Measurements from ENCODE around the gene RAP1GAP.

DNA sequence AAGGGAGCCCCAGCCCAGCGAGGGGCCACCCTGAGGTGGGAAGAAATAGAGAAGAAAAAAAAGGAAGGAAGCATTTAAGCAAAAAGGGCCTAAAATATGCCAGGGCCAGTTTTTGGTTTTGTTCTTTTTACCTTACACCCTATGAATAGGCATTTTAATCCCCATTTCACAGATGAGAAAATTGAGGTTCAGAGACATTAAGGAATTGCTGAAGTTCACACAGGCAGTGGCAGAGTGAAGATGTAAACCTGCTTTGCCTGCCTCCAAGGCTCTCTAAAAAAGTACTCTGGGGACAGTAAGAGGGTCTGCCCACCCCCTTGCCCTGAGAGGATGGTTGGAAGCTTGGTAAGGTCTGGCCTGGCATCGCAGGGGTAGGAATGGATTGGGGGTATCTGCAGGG is 19.8 kb downstream of the RAP1GAP start:
- TF ChIP-seq, protein P1, sequence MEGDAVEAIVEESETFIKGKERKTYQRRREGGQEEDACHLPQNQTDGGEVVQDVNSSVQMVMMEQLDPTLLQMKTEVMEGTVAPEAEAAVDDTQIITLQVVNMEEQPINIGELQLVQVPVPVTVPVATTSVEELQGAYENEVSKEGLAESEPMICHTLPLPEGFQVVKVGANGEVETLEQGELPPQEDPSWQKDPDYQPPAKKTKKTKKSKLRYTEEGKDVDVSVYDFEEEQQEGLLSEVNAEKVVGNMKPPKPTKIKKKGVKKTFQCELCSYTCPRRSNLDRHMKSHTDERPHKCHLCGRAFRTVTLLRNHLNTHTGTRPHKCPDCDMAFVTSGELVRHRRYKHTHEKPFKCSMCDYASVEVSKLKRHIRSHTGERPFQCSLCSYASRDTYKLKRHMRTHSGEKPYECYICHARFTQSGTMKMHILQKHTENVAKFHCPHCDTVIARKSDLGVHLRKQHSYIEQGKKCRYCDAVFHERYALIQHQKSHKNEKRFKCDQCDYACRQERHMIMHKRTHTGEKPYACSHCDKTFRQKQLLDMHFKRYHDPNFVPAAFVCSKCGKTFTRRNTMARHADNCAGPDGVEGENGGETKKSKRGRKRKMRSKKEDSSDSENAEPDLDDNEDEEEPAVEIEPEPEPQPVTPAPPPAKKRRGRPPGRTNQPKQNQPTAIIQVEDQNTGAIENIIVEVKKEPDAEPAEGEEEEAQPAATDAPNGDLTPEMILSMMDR (IDR thresholded peaks at IDR 0.05) = no peak
- TF ChIP-seq POLR2A (IDR thresholded peaks at IDR 0.05) (no peak), POLR2AphosphoS5 (IDR thresholded peaks at IDR 0.05; ENCODE audit: insufficient read depth in 1 of 2, low read depth in 1 of 2) (no peak)

Measured in vagina (tissue), 2 donors.